SU-DHL-6 (cell line): ENCODE measurements around the gene SFXN4.
"Not testable (repeated sequence)": the region's sequence is repeated elsewhere in the genome, so short reads cannot be mapped to it uniquely, and the experiment has no call there.

Source experiments
- H2AFZ ChIP-seq: fragments of 200-600 bp; sonication (generic); 2 replicates; pipeline ENCODE4 v1.6.1; 2014; ENCODE audit warnings: low read depth, mild to moderate bottlenecking, moderate library complexity, mixed read lengths, antibody characterized with exemption, low read length; ENCODE audit not compliant: severe bottlenecking
- H3F3A ChIP-seq: fragments of 200-600 bp; shearing (Covaris generic); 2 replicates; pipeline ENCODE4 v1.6.0; 2016; ENCODE audit warnings: antibody characterized with exemption, mild to moderate bottlenecking; ENCODE audit not compliant: insufficient read depth
- H3K27ac ChIP-seq: fragments of 200-600 bp; sonication (generic); 2 replicates; pipeline ENCODE4 v1.5.1; 2016; ENCODE audit warnings: low read depth, mild to moderate bottlenecking, low read length, moderate library complexity, mixed read lengths
- H3K27me3 ChIP-seq: fragments of 200-600 bp; sonication (generic), shearing (Covaris generic); 2 replicates; pipeline ENCODE4 v1.6.0; 2014; ENCODE audit warnings: mild to moderate bottlenecking, low read length
- H3K36me3 ChIP-seq: fragments of 200-600 bp; sonication (generic); 2 replicates; pipeline ENCODE4 v1.6.1; 2014; ENCODE audit warnings: mild to moderate bottlenecking, low read length, mixed read lengths
- H3K4me2 ChIP-seq: fragments of 300-600, 200-600 bp; shearing (Covaris generic), sonication (generic); 2 replicates; pipeline ENCODE4 v1.6.0; 2014; ENCODE audit warnings: low read length, low read depth, mild to moderate bottlenecking; ENCODE audit not compliant: poor library complexity, severe bottlenecking
- H3K4me3 ChIP-seq: fragments of 200-600 bp; sonication (generic); 2 replicates; pipeline ENCODE4 v1.5.1; 2014; ENCODE audit warnings: antibody characterized with exemption, low read length, mild to moderate bottlenecking, mixed read lengths; ENCODE audit not compliant: insufficient read depth, poor library complexity, severe bottlenecking
- H3K79me2 ChIP-seq: fragments of 200-600 bp; sonication (generic); 2 replicates; pipeline ENCODE4 v1.6.1; 2014; ENCODE audit warnings: mild to moderate bottlenecking, low read length, moderate library complexity; ENCODE audit not compliant: insufficient read depth
- H3K9ac ChIP-seq: fragments of 200-600 bp; sonication (generic); 2 replicates; pipeline ENCODE4 v1.7.0; 2014; ENCODE audit warnings: mild to moderate bottlenecking, low read length
- H3K9me2 ChIP-seq: fragments of 200-600 bp; sonication (generic); replicated peaks from 2 replicates; pipeline ENCODE4 v1.6.1; 2014; ENCODE audit warnings: low read length; ENCODE audit not compliant: insufficient read depth
- H3K9me3 ChIP-seq: fragments of 200-600 bp; sonication (generic); 2 replicates; pipeline ENCODE4 v1.6.1; 2014; ENCODE audit warnings: low read length, mixed read lengths; ENCODE audit not compliant: insufficient read depth
- H4K20me1 ChIP-seq: fragments of 200-600 bp; sonication (generic); 2 replicates; pipeline ENCODE4 v1.6.1; 2014; ENCODE audit warnings: low read depth, mild to moderate bottlenecking, antibody characterized with exemption, low read length, moderate library complexity, mixed read lengths
- CTCF ChIP-seq: fragments of 200-600 bp; sonication (generic); IDR thresholded peaks from one replicate; pipeline ENCODE4 v1.5.1; 2017; ENCODE audit warnings: antibody characterized with exemption, mild to moderate bottlenecking, low read length, moderate library complexity; ENCODE audit not compliant: insufficient read depth, poor library complexity, severe bottlenecking
- EZH2phosphoT487 ChIP-seq: fragments of 200-600 bp; sonication (generic), shearing (Covaris generic); conservative IDR thresholded peaks from 2 replicates; pipeline ENCODE4 v1.6.1; 2018; ENCODE audit warnings: mild to moderate bottlenecking, antibody characterized with exemption, low read length, moderate library complexity, mixed read lengths

SFXN4 gene

GRCh38 chr10:119190353-119190752 lies 24.8 kb upstream of the SFXN4 start:
- Histone ChIP-seq H3K9me2 (no peaks in the 10 kb centered on the region), H3K9ac (no peak overlapping the region), H3F3A (no peaks in the 10 kb centered on the region), H3K4me2 (no peak overlapping the region), H3K27me3 (no peaks in the 10 kb centered on the region), H3K9me3 (no peaks in the 10 kb centered on the region), H3K79me2 (no peaks in the 10 kb centered on the region), H3K36me3 (no peaks in the 10 kb centered on the region), H3K4me3 (no peak overlapping the region), H4K20me1 (no peaks in the 10 kb centered on the region), H3K27ac (no peak overlapping the region), H2AFZ (no peak overlapping the region)
- TF ChIP-seq CTCF (no peak), EZH2phosphoT487 (no peak)

- H3K9me3 ChIP-seq = no peaks in the 10 kb centered on the region
- H3K79me2 ChIP-seq = no peaks in the 10 kb centered on the region
- no peak overlapping the region for H2AFZ ChIP-seq
- no peak overlapping the region for H3K4me3 ChIP-seq
- no peak overlapping the region for H3K27ac ChIP-seq
- no peaks in the 10 kb centered on the region for H3K36me3 ChIP-seq
- no peaks in the 10 kb centered on the region for H3F3A ChIP-seq
- H3K4me2 ChIP-seq = no peak overlapping the region
- H3K9ac ChIP-seq = no peak overlapping the region
- H3K9me2 ChIP-seq = no peaks in the 10 kb centered on the region
- H3K27me3 ChIP-seq = no peaks in the 10 kb centered on the region
- TF ChIP-seq CTCF (no peak), EZH2phosphoT487 (no peak)
- H4K20me1 ChIP-seq = no peaks in the 10 kb centered on the region
These were observed 24.3 kb upstream of the SFXN4 start for GRCh38 chr10:119189811-119190282.

- Histone ChIP-seq H3F3A (no peaks in the 10 kb centered on the region), H3K79me2 (no peaks in the 10 kb centered on the region), H4K20me1 (no peaks in the 10 kb centered on the region), H3K9ac (no peak overlapping the region), H3K4me3 (no peak overlapping the region), H2AFZ (no peak overlapping the region), H3K4me2 (no peak overlapping the region), H3K36me3 (no peaks in the 10 kb centered on the region), H3K27ac (no peak overlapping the region), H3K9me3 (no peaks in the 10 kb centered on the region), H3K9me2 (no peaks in the 10 kb centered on the region), H3K27me3 (no peaks in the 10 kb centered on the region)
- no peak for TF ChIP-seq EZH2phosphoT487
- no peak for TF ChIP-seq CTCF
These were observed 18.3 kb upstream of the SFXN4 start for GRCh38 chr10:119183664-119184412.

DNA sequence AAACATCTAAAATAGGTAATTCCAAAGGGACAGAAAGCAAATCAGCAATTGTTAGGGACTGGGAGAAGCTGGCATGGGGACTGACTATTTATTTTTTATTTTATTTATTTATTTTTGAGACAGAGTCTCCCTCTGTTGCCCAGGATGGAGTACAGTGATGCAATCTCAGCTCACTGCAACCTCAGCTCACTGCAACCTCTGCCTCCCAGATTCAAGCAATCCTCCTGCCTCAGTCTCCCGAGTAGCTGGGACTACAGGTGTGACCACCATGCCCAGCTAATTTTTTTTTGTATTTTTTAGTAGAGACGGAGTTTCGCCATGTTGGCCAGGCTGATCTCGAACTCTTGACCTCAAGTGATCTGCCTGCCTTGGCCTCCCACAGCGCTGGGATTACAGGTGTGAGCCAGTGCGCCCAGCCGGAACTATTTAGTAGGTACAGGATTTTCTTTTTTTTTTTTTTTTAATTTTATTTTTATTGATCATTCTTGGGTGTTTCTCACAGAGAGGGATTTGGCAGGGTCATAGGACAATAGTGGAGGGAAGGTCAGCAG lies 15.4 kb upstream of the SFXN4 start:
- H3K9ac ChIP-seq, H3K36me3 ChIP-seq, H4K20me1 ChIP-seq, H2AFZ ChIP-seq, H3K27me3 ChIP-seq, H3K27ac ChIP-seq, H3K9me3 ChIP-seq, H3K4me3 ChIP-seq, H3F3A ChIP-seq, H3K4me2 ChIP-seq, H3K9me2 ChIP-seq: not testable (repeated sequence)
- peaks cover 25% of the 10 kb centered on the region for H3K79me2 ChIP-seq
